Left lung (tissue), 10 donors: ENCODE results near the gene JAKMIP1. TPM values are rescaled to one million over a fixed set of nuclear protein-coding genes. Genes with fewer than 3 reads are reported as not detected.

Experiments
- ATAC-seq: fragments of 200-7000 bp; cut with Tn5 transposase; one replicate; pipeline ENCODE4 v1.9.1; 2020; ENCODE audit warnings: moderate library complexity
- DNase-seq, 4 donors: peaks; one replicate each; pipeline ENCODE4 v3.0.0-alpha.2; 2013 to 2020
- H3K27ac ChIP-seq, 2 donors: fragments of 200-600 bp; sonication (generic) in 1 of 2; one replicate each; pipeline versions ENCODE4 v1.5.0 to v1.8.0; 2020 to 2021
- H3K27me3 ChIP-seq, 2 donors: fragments of 200-600 bp; sonication (generic) in 1 of 2; one replicate each; pipeline versions ENCODE4 v1.5.0 to v1.8.0; 2020 to 2021
- H3K36me3 ChIP-seq, 2 donors: fragments of 200-600 bp; sonication (generic) in 1 of 2; one replicate each; pipeline versions ENCODE4 v1.5.0 to v1.8.0; 2020 to 2021
- H3K4me1 ChIP-seq, 2 donors: fragments of 200-600 bp; one replicate each; pipeline ENCODE4 v1.8.0; 2021
- H3K4me3 ChIP-seq, 2 donors: fragments of 200-600 bp; sonication (generic) in 1 of 2; one replicate each; pipeline versions ENCODE4 v1.5.0 to v1.8.0; 2020 to 2021; ENCODE audit warnings: mild to moderate bottlenecking in 1 of 2
- H3K9me3 ChIP-seq, 2 donors: fragments of 200-600 bp; sonication (generic) in 1 of 2; one replicate each; pipeline versions ENCODE4 v1.5.0 to v1.8.0; 2020 to 2021
- intact Hi-C, 2 donors: fragments of 100-400 bp; cut with DNase I; formaldehyde crosslinking; loops; one replicate each; pipeline versions ENCODE4 v1.11.2 to v1.14.2; 2022
- polyA plus RNA-seq, 6 donors: library from polyadenylated mRNA; unstranded; fragments of 120-200 nt; gene quantifications; one replicate each; pipeline ENCODE4 v1.2.1, GENCODE V29; 2013; ENCODE audit not compliant: insufficient read length in 6 of 6
- total RNA-seq, 2 donors: library from RNA; stranded (reverse); fragmentation: NEBNext Ultra II Directional; extraction: Animal tissue kit (Norgen Biotek cat#: 25700); gene quantifications; one replicate each; pipeline ENCODE4 v1.2.1, GENCODE V29; 2021
- TF ChIP-seq, protein P1 (sequence below), 2 donors: fragments of 200-600 bp; sonication (generic) in 1 of 2; IDR thresholded peaks; one replicate each; pipeline versions ENCODE4 v1.5.0 to v1.8.0; 2021; ENCODE audit warnings: antibody characterized with exemption in 2 of 2
- donor health status: DM: no; HTN: yes; CAD: no.
- donor health status: DM: no; HTN: no; CAD: no.

The JAKMIP1 gene
- total and polyA plus RNA-seq, 8 donors, result 0.13 to 0.79 (median 0.21) TPM; not detected in 1

GRCh38 chr4:6044276-6044675 lies 156.1 kb downstream of the JAKMIP1 start:
- Histone ChIP-seq H3K4me1 (no peaks in the 10 kb centered on the region), H3K9me3 (no peaks in the 10 kb centered on the region), H3K27me3 (peaks cover 0 to 48% of the 10 kb centered on the region in 2 donors), H3K27ac (no peak overlapping the region), H3K4me3 (no peak overlapping the region), H3K36me3 (no peaks in the 10 kb centered on the region)
- TF ChIP-seq, protein P1, sequence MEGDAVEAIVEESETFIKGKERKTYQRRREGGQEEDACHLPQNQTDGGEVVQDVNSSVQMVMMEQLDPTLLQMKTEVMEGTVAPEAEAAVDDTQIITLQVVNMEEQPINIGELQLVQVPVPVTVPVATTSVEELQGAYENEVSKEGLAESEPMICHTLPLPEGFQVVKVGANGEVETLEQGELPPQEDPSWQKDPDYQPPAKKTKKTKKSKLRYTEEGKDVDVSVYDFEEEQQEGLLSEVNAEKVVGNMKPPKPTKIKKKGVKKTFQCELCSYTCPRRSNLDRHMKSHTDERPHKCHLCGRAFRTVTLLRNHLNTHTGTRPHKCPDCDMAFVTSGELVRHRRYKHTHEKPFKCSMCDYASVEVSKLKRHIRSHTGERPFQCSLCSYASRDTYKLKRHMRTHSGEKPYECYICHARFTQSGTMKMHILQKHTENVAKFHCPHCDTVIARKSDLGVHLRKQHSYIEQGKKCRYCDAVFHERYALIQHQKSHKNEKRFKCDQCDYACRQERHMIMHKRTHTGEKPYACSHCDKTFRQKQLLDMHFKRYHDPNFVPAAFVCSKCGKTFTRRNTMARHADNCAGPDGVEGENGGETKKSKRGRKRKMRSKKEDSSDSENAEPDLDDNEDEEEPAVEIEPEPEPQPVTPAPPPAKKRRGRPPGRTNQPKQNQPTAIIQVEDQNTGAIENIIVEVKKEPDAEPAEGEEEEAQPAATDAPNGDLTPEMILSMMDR (IDR thresholded peaks at IDR 0.05), result no peak
- intact Hi-C loops, result no loop called here
- DNase-seq (no peak), ATAC-seq (no peak)

DNA sequence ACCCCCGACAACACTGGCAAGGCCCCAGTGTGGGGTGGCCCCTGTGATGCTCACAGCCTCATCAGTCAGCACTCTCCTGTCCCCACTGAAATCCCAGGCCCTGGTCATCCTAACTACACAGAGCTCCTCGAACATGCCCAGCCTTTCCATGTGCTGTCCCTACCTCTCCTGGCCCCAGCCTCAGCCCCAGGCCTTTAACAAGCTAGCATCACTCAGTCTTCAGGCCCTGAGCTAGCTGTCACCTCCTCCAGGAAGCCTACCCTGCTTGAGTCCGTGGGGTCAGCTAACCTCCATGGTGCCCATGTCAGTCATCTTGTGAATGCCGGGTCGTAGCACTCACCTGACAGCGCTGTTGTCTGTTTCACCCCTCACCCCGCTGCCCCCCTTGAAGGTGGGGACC lies 156.5 kb downstream of the JAKMIP1 start:
- H3K27ac ChIP-seq, result no peak overlapping the region
- peaks cover 0 to 48% of the 10 kb centered on the region in 2 donors for H3K27me3 ChIP-seq
- intact Hi-C loops, result no loop called here
- no peak overlapping the region for H3K4me3 ChIP-seq
- no peak for ATAC-seq
- no peaks in the 10 kb centered on the region for H3K9me3 ChIP-seq
- H3K36me3 ChIP-seq, result no peaks in the 10 kb centered on the region
- no peak for DNase-seq
- TF ChIP-seq, protein P1 (IDR thresholded peaks at IDR 0.05), result no peak
- H3K4me1 ChIP-seq, result no peaks in the 10 kb centered on the region

GRCh38 chr4:6043188-6043587 lies 157.2 kb downstream of the JAKMIP1 start:
- H3K4me1 ChIP-seq, result no peaks in the 10 kb centered on the region
- no peak for DNase-seq
- no peak overlapping the region for H3K27ac ChIP-seq
- no peaks in the 10 kb centered on the region for H3K9me3 ChIP-seq
- H3K27me3 ChIP-seq, result peaks cover 0 to 48% of the 10 kb centered on the region in 2 donors
- no peak for ATAC-seq
- intact Hi-C loops, result no loop called here
- no peaks in the 10 kb centered on the region for H3K36me3 ChIP-seq
- no peak overlapping the region for H3K4me3 ChIP-seq
- TF ChIP-seq, protein P1 (IDR thresholded peaks at IDR 0.05), result no peak

- TF ChIP-seq, protein P1 (IDR thresholded peaks at IDR 0.05), result no peak
- Histone ChIP-seq H3K4me3 (no peak overlapping the region), H3K27me3 (peaks cover 0 to 47% of the 10 kb centered on the region in 2 donors), H3K27ac (no peak overlapping the region), H3K9me3 (no peaks in the 10 kb centered on the region), H3K4me1 (no peaks in the 10 kb centered on the region), H3K36me3 (no peaks in the 10 kb centered on the region)
- intact Hi-C loops, result no loop called here
- DNase-seq (no peak), ATAC-seq (no peak)
These were observed 157.9 kb downstream of the JAKMIP1 start for GRCh38 chr4:6042293-6043063.

- TF ChIP-seq, protein P1 (IDR thresholded peaks at IDR 0.05), result no peak
- DNase-seq, result no peak
- Histone ChIP-seq H3K9me3 (no peaks in the 10 kb centered on the region), H3K36me3 (no peaks in the 10 kb centered on the region), H3K4me3 (no peak overlapping the region), H3K4me1 (no peaks in the 10 kb centered on the region), H3K27me3 (peaks cover 0 to 40% of the 10 kb centered on the region in 2 donors), H3K27ac (no peak overlapping the region)
- ATAC-seq, result no peak
- intact Hi-C loops, result no loop called here
These were observed 158.5 kb downstream of the JAKMIP1 start for GRCh38 chr4:6041800-6042199.
